Breast epithelium (tissue), 3 donors: ENCODE measurements around the gene PRXL2A.

Experiments
- CTCF ChIP-seq, 3 donors: fragments of 450-650 bp; IDR thresholded peaks; one replicate each; pipeline ENCODE4 v1.5.1; 2016 to 2017; ENCODE audit warnings: antibody characterized with exemption in 3 of 3, mild to moderate bottlenecking in 3 of 3, moderate library complexity in 3 of 3
- POLR2A ChIP-seq: fragments of 450-650 bp; IDR thresholded peaks from one replicate; pipeline ENCODE4 v1.6.1; 2016; ENCODE audit warnings: antibody characterized with exemption, mild to moderate bottlenecking, moderate library complexity
- POLR2AphosphoS5 ChIP-seq, 3 donors: sonication (generic); formaldehyde crosslinking; IDR thresholded peaks; one replicate each; pipeline ENCODE4 v1.6.1; 2017; ENCODE audit warnings: antibody characterized with exemption in 3 of 3

DNA sequence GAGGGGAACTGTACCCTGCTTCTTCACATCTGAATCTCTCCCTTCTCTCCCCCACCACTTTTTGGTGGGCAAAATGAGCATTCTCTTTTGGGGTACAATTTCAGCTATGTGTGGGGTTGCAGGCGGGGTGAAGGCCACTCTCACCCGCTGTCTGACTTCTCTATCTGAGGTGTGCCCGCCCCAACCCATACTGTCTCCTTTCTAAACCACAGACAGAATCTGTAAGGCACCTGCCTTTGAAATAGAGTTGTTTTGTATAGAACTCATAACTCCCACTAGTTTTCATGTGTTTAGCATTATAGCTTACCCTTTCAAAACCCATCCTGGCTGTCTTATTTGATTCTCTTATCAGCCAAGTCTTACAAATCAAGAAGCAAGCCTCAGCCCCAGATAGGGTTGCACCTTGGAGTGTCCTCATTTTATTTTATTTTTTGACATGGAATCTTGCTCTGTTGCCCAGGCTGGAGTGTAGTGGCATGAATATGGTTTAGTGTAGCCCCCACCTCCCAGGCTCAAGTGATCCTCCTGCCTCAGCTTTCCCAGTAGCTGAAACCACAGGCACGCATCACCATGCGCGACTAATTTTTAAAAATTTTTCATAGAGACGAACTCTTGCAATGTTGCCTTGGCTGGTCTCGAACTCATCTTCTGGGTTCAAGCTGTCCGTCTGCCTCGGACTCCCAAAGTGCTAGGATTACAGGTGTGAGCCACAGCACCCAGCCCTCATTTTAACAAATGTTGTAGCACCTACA lies 57.7 kb downstream of the PRXL2A start:
- TF ChIP-seq POLR2A, result no peak
- TF ChIP-seq CTCF (IDR thresholded peaks at IDR 0.05), result no peak
- TF ChIP-seq POLR2AphosphoS5 (IDR thresholded peaks at IDR 0.05), result no peak
